Measurements from ENCODE around the gene EEF1AKMT3.
"Not testable (repeated sequence)": the region's sequence is repeated elsewhere in the genome, so short reads cannot be mapped to it uniquely, and the experiment has no call there.

Gene EEF1AKMT3

DNA sequence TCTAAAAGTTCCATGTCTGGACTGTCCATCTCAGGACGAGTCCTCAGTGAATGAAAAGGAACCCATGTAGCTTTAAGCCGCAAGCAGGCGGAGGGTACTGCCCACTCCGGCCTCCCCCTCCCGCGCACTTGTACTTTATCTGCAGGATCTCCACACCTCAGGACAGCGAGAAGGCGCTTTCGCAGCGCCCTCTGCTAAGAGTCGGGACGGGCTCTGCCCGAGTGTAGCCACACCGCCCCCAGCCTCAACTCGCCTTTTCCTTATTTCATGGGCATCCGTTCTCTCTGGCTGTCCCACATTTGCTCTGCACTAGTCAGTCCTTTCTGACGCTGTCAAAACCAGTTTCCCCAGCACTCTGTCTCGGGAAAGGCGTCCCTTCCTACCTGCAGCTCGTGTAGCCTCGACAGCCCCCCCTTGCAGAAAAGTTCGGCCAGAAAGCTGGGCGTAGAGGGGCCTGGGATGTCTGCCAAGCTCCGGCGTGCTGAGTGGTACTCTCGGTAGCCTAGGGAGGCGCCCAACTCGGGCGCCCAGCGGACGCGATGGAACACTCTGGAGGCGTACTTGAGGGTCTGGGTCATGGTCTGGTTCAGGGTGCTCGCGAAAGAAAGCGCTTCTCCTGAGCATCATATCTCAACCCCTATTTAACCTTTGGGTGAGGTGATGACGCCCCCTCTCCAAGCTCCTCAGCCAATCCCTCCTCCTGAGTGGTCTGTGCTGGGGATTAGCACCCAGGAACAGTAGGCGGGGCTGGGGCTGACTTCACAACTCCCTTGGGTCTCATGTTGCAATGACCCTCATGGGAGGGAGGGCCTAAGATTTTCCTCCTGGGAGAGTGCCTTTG, 5.7 kb upstream of the EEF1AKMT3 start, which contains the start of gene CYP27B1:
Gene CYP27B1, minus strand, starts transcription at position 615 of the 841 bp plus-strand sequence. Its CDS starts 37 bp downstream, at position 578.
- DNase-seq, result peak in 1 of 2 experiments; percentile 14

DNA sequence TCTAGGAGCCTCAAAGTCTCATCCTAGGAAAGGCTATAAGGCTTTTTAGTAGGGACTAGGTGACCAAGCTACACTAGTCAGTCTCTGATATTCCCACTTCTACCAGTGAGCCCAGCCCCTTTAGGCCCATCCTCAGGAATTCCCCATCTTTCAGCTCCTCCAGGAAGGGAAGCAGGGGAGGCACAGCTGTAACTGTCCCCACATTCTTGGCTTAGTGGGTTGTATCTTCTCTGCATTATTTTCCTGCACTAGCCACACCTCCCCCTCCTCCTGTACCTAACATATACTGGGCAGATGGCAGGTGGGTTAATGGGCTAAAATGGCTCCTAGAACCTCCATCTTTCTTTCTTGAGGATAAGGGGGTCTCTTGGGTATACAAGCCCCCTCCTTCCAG, 5.1 kb upstream of the EEF1AKMT3 start:
- DNase-seq, result no peak

DNA sequence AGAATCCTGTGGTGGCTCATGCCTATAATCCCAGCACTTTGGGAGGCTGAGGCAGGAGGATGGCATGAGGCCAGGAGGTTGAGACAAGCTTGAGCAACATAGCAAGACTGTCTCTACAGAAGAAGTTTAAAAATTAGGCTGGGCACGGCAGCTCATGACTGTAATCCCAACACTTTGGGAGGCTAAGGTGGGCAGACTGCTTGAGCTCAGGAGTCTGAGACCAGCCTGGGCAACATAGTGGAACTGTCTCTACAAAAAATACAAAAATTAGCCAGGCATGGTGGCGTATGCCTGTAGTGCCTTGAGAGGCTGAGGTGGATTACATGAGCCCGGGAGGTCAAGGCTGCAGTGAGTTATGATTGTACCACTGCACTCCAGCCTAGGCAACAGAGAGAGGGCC, 4.5 kb upstream of the EEF1AKMT3 start:
- no peak for DNase-seq

DNA sequence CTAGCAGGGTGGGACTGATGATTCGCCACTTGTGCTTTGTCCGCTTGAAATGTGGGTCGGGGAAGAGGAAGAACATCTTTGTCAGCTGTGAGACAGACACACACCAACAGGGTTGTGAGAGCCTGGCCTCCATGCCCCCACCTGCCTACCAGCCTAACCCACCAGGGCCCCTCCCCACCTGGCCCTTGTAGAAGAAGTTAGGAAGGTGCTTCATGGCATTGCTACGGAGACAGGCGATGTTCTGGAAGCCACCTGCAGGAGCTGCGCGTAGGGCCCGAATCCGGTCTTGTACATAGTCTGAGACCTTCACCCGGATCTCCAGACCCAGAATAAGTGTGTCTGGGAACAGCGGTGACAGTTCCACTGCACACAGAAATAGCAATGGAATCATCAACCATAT, 2.8 kb upstream of the EEF1AKMT3 start:
- no peak for DNase-seq

DNA sequence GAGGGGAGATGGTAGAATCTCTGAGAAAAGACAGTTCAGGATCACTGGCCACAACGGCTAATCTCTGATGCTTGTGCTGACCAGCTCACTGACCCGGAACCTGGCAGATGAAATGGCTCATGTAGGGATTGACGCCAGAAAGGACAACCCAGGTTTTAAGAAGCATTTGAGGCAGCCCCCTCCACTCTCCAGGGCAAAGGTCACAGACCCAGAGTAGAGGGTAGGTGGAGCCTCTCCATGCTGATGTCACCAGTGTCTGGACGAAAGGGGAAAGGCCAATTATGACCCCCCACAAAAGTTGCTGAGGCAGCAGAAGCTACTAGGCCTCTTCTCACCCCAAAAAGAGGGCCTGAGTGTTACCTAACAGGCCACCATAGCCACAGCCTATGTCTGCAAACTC, 1.7 kb upstream of the EEF1AKMT3 start:
- DNase-seq, result no peak

DNA sequence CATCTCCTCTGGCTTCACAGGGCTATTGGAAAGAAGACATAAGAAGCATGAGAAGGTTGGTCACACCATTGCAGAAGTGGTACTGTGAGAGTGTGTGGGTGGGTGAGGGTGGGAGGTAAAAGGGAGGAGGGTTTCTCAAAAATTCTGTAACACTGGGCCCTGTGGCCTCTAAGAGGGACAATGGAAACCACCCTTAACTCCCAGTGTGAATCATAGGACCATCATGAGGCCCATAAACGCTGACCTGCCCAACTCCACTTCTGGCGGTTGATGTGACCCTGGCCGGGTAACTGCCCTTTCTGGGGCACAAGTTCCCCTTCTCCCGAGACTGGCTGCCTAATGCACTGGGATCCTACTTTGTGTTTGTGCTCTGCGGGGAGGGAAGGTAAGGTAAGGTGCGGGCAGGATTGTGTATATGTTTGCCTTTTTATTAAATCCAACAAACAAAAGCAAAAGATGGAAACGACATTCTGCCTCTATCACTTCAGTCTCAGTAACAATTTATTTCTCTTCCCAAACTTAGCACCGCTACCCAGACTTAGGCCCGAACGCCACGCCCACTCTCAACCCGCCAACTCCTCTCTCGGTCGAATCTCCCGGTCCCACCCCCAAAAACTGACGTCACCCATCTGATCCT, 1.1 kb upstream of the EEF1AKMT3 start:
- DNase-seq, result peak; percentile 77 to 89

DNA sequence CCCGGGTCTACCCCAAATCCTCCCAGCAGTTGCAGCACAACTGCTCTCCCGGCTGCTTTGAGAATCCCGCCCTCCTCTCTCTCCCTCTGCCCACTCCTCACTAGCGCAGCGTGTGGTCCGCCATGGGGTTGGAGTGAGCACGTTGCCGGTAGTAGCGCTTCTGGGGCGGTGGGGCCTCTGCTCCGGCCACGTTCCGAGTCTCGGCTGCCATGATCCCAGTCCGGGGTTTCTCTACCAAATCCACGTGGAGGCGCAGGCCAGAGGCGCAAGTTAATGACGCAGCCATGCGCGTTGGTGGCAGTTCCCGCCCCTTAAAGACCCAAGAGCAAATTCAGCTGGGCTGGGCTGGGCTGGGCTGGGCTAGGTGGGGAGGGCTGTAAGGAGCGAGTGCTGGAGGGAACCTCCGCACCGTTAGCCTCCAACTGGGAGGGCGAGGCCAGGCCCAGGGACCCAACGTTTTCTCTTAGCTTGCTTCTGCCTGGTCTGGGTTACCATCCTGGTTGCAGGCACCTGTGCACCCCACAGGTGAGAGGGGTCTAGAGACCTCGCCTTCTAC, 463 bp upstream of the EEF1AKMT3 start, which contains the start of gene METTL1:
Gene METTL1, minus strand, starts transcription at position 233 of the 556 bp plus-strand sequence. Its CDS starts 22 bp downstream, at position 211.
- DNase-seq, result peak; percentile 91 to 96

DNA sequence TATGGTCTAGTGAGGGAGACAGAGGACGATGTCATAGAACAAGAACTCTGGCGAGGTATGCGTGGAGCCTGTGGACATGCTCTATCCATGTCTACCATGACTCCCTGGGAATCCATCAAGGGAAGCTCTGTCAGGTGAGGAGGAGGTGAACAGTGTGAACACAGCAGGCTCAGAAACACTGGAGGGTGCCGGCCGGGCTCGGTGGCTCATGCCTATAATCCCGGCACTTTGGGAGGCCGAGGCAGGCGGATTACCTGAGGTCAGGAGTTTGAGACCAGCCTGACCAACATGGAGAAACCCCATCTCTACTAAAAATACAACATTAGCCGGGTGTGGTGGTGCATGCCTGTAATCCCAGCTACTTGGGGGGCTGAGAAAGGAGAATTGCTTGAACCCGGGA, 2.2 kb downstream of the EEF1AKMT3 start:
- DNase-seq, result not testable (repeated sequence)

DNA sequence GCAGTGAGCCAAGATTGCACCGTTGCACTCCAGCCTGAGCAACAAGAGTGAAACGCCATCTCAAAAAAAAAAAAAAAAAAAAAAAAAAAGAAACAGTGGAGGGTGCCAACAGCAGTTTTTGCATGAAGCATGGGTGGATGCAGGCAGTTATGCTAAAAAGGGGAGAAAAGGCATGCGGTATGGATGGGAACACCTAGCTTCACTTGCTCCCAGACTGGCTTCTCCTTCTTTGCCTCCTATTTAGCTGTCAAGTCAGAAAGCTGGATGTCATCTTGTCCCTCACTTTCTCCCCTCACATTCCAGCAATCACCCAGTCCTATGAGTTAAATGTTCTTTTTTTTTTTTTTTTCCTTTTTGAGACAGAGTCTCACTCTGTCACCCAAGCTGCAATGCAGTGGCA, 2.6 kb downstream of the EEF1AKMT3 start:
- DNase-seq, result no peak

DNA sequence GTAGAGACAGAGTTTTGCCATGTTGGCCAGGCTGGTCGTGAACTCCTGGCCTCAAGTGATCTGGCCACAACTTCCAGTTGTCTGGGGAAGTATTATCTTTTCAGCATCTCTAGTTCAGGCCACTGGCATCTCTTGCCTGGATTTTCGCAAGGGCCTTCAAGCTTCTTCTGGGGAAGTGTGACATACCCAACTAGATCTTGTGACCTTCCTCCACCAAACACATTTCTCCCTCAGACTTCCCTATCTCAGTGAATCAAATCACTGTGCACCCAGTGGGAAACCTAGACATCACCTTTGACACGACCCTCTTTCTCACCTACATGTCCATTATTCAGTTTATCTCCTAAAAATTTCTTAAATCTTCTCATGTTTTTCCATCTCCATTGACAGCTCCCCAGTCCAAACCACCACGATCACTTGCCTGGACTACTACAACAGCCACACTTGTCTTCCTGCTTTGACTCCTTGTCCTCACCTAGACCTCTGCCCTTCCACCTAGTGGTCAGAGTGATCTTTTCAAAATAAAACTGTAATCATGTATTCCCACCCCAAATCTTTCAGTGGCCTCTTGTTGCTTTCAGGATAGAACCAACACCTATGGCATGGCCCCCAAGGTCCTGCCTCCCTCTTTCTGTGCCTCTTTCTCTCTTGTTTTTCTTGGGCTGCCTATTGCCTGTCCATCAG, 3.3 kb downstream of the EEF1AKMT3 start:
- no peak for DNase-seq

DNA sequence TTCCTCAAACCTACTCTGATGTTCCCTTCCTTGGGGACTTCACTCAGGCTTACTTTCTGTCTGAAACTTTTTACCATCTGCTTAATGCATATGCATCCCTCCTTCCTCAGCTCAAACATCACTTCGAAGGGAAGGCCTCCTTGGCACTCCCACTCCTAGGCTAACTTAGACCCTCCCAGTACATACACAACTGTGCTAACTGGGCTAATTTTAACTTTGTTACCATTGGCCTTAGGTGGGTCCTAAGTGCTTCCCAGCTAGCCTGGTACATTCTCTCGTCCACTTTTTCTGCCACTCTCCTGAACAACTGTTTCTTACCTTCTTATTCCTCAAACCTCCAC, 3.8 kb downstream of the EEF1AKMT3 start:
- no peak for DNase-seq

DNA sequence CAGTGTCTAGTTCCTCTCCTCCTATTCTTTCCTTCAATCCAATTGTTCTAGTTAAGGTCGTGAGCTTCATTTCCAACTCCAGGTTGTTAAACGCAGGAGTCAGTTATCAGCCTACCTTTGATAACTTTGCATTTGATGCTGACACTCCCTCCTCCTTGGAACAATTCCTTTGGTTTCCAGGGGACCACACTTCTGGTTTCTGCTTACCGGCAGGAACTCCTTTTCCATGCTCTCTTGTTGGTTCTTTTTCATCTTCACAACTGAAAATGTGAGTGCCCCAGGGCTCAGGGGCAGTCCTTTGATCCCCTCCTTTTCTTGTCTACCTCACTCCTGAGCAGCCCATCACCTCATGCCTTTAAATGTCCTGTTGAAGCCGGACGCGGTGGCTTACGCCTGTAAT, 5.0 kb downstream of the EEF1AKMT3 start:
- DNase-seq, result no peak

DNA sequence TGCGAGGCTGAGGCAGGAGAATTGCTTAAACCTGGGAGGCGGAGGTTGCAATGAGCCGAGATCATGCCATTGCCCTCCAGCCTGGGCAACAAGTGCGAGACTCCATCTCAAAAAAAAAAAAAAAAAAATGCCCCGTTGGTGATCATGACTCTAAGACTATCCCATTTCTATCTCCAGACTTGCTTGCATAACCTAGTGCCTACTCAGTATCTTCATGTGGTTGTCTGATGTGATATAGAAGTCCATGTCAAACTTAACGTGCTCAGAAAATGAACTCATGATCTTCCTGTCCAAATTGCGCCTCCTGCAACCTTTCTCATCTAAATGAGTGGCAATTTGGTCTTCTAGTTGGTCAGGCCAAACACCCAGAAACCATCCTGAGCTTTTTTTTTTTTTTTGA, 5.5 kb downstream of the EEF1AKMT3 start:
- no peak for DNase-seq

DNA sequence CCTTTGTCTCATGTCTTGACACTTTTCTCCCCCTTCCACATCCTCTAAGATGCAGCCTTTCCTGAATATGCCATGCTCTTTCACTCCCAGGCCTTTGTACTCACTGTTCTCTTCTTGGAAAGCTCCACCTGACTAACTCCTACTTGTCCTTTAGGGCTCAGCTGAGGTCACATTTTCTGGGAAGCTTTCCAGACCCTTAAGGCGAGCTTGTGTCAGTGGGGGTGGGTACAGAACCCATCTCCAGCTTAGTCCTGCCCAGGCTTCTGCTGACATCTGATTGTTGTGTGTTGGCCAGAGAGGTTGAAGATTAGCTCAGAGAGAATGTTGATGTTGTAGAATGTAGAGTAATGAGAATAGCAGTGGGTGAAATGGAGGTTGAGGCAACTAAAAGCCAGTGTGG, 7.3 kb downstream of the EEF1AKMT3 start:
- DNase-seq, result no peak

DNA sequence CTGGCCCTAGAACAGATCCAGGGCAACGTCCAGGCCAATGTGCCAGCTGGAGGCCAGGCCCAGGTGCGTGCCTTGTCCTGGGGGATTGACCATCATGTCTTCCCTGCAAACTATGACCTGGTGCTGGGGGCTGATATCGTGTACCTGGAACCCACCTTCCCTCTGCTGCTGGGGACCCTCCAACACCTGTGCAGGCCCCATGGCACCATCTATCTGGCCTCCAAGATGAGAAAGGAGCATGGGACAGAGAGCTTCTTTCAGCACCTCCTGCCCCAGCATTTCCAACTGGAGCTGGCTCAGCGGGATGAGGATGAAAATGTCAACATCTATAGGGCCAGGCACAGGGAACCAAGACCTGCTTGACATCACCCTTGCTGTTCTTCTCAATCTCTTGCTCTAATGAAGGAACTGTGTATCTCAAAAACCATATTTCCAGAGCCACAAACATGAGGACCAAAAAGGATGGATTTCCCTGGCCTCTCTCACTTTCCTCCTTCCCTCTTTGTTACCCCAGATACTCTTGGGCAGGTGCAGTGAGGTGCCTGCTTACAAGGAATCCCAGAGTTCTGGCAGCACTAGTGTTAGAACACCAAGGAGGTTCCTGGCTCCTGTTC, 8.0 kb downstream of the EEF1AKMT3 start:
- no peak for DNase-seq

DNA sequence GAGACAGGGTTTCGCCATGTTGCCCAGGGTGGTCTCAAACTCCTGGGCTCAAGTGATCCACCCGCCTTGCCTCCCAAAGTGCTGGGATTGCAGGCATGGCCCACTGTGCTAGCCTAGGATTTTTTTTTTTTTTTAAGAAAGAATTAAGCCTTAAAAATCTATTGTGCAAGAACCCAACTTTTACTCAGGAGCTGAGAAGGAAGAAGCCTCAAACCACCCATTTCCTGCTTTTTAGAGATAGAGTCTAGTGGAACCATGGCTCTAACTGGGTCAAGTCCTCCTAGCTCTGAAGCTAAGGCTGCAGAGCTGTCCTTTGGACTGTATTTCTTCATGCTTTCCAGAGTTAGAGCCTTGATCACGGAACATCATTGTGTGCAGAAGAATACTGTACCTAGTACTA, 8.8 kb downstream of the EEF1AKMT3 start:
- DNase-seq, result no peak

DNA sequence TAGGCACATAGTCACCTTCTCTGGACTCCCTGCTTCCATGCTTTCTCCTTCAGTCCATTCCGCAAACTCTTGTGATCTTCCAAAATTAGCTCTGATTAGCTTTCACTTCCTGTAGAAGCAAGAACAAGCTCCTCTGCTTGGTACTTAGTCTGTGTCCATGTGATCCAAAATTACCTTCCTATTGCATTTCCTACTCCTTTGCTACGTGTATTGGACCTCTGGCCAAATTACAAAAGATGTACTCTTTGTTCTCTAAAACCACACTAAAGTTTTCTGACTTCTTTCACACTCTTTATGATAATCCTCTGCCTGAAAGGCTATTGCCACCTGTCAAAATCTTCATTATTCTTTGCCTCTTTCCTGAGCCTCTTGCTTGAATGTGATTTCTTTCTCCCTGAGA, 9.4 kb downstream of the EEF1AKMT3 start:
- no peak for DNase-seq

DNA sequence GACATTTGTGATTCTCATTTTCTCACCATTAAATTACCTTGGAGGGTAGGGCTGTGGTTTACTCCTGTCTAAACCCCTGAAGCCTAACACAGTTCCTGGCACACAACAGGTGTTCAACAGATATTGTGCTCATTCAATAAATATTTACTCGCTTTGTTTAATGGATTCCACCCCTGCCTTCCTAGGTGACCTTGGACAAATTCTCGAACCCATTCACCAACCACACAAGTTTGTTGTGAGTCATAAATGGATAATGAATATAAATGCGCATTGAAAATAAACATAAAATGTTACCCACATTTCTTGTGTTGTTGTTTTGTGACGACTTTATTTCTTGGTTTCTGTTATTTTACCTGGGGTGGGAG, 9.8 kb downstream of the EEF1AKMT3 start:
- DNase-seq, result no peak

DNA sequence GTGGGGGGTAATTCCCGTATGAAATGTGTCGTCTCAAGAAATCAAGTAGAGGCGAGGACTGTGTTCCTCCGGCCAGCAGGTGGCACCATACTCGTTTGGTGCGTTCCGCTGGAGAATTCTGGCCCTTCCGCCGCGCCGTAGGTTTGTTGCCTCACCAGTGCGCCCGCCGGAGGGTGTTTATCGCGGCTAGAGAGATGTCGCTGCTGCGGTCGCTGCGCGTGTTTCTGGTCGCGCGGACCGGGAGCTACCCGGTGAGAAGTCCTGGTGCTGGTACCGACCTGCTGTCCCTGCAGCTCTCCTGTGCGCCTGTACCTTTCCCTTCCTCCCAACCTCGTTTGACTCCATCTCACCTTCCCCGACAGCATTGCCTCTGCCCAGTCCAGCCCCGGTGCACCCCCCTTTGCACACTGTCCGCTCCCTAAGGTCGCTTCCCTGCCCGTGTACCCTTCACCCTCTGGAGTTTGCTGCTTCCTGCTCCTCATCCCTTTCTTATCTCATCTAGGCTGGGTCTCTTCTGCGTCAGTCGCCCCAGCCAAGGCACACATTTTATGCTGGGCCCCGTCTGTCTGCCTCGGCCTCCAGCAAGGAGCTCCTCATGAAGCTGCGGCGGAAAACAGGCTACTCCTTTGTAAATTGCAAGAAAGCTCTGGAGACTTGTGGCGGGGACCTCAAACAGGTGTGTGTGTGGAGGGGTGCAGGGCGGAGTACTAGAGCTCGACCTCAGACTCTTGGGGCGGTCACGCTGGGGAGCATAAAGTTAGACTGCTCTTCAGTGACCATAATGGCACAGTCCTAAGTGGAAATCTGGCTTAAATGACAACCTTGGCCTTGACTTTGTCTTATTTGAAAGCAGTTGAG, 10.4 kb downstream of the EEF1AKMT3 start, which contains the start of gene TSFM:
Gene TSFM, plus strand, starts transcription at position 180 of the 858 bp plus-strand sequence. Its CDS starts 15 bp downstream, at position 195.
- peak; percentile 93 to 94 for DNase-seq

DNA sequence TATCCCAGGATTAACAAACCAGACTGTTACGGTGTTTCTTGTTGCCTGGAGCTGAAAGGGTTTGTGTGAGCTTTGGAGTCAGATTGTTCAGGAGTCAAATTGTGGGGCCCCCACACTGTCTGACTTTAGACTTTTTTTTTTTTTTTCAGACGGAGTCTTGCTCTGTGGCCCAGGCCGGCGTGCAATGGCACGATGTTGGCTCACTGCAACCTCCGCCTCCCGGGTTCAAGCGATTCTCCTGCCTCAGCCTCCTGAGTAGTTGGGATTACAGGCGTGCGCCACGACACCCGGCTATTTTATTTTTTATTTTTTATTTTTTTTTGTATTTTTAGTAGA, 11.0 kb downstream of the EEF1AKMT3 start:
- DNase-seq, result no peak

DNA sequence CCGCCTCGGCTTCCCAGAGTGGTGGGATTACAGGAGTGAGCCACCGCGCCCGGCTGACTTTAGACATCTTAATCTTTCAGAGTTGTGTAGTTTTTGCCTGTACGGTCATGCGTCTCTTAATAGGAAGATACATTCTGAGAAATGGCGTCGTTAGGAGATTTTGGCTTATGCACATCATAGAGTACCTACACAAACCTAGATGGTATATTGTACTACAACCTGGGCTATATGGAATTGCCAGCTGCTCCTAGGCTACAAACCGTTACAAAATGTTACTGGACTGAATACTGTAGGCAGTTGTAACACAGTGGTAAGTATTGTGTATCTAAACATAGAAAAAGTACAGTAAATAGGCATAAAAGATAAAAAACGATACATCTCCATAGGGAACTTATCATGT, 11.4 kb downstream of the EEF1AKMT3 start:
- no peak for DNase-seq

DNA sequence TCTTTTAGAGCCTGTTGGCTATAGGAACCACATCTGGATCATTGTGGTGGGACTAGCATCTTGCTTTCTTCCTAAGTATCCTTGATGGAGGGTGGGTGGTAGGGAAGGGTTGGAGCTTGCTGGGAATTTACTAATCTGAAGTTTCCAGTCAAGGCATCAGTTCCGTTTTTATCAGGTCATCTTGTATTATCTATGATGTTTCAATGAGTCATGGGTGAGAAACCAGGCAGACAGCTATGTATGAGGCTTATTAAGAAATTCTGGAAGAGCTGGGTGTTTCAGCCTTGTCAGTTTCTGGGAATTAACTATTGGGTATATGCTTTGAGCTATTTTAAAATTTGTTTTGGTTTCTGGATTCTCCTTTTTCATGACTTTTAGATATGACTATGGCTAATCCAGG, 21.5 kb downstream of the EEF1AKMT3 start:
- DNase-seq, result no peak
